Testis (tissue), 2 donors: ENCODE measurements around the gene ANKRD16.

Source experiments
- CTCF ChIP-seq, 3 experiments: fragments of 450-650 bp in 2 of 3; fragments of 200-600 bp in 1 of 3; sonication (generic) in 1 of 3; IDR thresholded peaks; one replicate each; pipeline ENCODE4 v1.5.1; 2016 to 2019; ENCODE audit warnings: antibody characterized with exemption in 3 of 3, mild to moderate bottlenecking in 2 of 3, moderate library complexity in 1 of 3
- POLR2A ChIP-seq: fragments of 450-650 bp; IDR thresholded peaks from one replicate; pipeline ENCODE4 v1.6.1; 2017; ENCODE audit warnings: antibody characterized with exemption, mild to moderate bottlenecking, moderate library complexity

DNA sequence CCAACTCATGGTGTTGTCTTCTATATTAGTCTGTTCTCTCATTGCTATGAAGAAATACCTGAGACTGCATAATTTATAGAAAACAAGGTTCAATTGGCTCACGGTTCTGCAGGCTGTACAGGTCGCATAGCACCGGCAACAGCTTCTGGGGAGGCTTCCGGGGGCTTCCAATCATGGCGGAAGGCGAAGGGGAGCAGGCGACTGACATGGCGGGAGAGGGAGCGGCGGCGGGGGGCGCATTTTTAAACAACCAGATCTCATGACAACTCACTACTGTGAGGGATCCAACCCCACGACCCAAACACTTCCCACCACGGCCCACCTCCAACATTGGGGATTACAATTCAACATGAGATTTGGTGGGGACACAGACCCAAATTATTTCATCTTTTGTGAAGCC, 47.7 kb downstream of the ANKRD16 start:
- no peak for TF ChIP-seq CTCF (IDR thresholded peaks at IDR 0.05)
- no peak for TF ChIP-seq POLR2A
